H1 (cell line): ENCODE measurements around the gene LPP.

Experiments
- EZH2 ChIP-seq: fragments of 200-600 bp; sonication (generic); IDR thresholded peaks from 2 replicates; pipeline ENCODE4 v1.7.1; 2012; ENCODE audit warnings: low read depth, mild to moderate bottlenecking, moderate library complexity, low read length, inconsistent platforms; ENCODE audit not compliant: severe bottlenecking
- POLR2A ChIP-seq, 2 experiments: IDR thresholded peaks; 1 replicate in 1 of 2; 2 replicates in 1 of 2; pipeline ENCODE4 v1.6.1; 2011; ENCODE audit warnings: low read depth in 2 of 2, low read length in 2 of 2, mild to moderate bottlenecking in 2 of 2; ENCODE audit errors: control extremely low read depth in 1 of 2
- TEAD4 ChIP-seq: IDR thresholded peaks from 2 replicates; pipeline ENCODE4 v1.6.1; 2012; ENCODE audit warnings: low read depth, low read length, inconsistent platforms, mixed read lengths
- TF ChIP-seq, protein P1 (sequence below), 3 experiments: IDR thresholded peaks; 1 replicate in 2 of 3; 2 replicates in 1 of 3; pipeline versions ENCODE4 v1.5.1 to v1.6.1; 2011; ENCODE audit warnings: low read length in 3 of 3, mild to moderate bottlenecking in 3 of 3, inconsistent platforms in 2 of 3, low read depth in 1 of 3, moderate library complexity in 1 of 3; ENCODE audit not compliant: insufficient read depth in 1 of 3; ENCODE audit errors: control extremely low read depth in 1 of 3
- TF ChIP-seq, protein P2 (sequence below): IDR thresholded peaks from 2 replicates; pipeline ENCODE4 v1.6.1; 2011; ENCODE audit warnings: low read depth, mild to moderate bottlenecking, low read length; ENCODE audit not compliant: insufficient read depth

DNA sequence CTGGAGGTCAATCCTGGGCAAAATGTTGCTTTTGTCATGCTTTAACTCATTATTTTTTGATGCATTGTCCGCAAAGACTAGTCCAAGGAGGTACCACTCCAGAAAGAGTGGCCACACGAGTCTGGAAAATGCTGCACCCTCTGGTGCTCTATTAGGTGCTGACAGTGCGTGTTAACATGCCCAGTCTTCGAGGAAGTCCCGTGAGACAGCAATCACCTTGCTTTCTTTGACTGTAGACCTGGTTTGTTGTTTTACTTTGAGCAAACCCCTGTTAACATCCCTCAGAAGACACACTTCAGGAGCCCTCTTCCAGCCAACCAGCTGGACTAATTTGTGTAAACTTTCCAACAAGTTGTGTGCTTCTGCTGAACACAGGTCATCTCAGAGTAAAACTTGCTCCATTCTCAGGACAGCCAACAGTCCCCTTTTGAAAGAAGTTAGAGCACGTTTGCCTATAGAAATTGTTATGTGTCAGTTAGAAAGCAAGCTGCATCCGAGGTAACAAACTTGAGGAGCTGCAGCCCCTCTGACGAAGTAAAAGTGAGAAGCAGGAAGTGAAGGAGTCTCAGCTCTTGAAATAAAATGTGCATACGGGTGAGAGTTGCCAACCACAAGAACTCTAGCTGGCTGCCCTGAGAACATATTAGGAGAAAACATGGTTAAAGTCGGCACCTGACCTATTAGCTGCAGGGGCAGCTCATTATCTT, 205.0 kb downstream of the LPP start:
- TF ChIP-seq, protein P1, sequence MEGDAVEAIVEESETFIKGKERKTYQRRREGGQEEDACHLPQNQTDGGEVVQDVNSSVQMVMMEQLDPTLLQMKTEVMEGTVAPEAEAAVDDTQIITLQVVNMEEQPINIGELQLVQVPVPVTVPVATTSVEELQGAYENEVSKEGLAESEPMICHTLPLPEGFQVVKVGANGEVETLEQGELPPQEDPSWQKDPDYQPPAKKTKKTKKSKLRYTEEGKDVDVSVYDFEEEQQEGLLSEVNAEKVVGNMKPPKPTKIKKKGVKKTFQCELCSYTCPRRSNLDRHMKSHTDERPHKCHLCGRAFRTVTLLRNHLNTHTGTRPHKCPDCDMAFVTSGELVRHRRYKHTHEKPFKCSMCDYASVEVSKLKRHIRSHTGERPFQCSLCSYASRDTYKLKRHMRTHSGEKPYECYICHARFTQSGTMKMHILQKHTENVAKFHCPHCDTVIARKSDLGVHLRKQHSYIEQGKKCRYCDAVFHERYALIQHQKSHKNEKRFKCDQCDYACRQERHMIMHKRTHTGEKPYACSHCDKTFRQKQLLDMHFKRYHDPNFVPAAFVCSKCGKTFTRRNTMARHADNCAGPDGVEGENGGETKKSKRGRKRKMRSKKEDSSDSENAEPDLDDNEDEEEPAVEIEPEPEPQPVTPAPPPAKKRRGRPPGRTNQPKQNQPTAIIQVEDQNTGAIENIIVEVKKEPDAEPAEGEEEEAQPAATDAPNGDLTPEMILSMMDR (IDR thresholded peaks at IDR 0.05; ENCODE audit: control extremely low read depth in 1 of 3, insufficient read depth in 1 of 3, low read depth in 1 of 3, low read length in 3 of 3): no peak
- TF ChIP-seq EZH2: no peak
- TF ChIP-seq TEAD4: no peak
- TF ChIP-seq, protein P2, sequence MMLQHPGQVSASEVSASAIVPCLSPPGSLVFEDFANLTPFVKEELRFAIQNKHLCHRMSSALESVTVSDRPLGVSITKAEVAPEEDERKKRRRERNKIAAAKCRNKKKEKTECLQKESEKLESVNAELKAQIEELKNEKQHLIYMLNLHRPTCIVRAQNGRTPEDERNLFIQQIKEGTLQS: no peak
- TF ChIP-seq POLR2A (IDR thresholded peaks at IDR 0.05; ENCODE audit: control extremely low read depth in 1 of 2, low read depth in 2 of 2, low read length in 2 of 2): no peak
